ENCODE results near the gene RPUSD3.
"Not testable (repeated sequence)": the region's sequence is repeated elsewhere in the genome, so short reads cannot be mapped to it uniquely, and the experiment has no call there.

Gene RPUSD3

GRCh38 chr3:9864200-9864927 is 20.6 kb upstream of the RPUSD3 start:
- DNase-seq, result no peak

DNA sequence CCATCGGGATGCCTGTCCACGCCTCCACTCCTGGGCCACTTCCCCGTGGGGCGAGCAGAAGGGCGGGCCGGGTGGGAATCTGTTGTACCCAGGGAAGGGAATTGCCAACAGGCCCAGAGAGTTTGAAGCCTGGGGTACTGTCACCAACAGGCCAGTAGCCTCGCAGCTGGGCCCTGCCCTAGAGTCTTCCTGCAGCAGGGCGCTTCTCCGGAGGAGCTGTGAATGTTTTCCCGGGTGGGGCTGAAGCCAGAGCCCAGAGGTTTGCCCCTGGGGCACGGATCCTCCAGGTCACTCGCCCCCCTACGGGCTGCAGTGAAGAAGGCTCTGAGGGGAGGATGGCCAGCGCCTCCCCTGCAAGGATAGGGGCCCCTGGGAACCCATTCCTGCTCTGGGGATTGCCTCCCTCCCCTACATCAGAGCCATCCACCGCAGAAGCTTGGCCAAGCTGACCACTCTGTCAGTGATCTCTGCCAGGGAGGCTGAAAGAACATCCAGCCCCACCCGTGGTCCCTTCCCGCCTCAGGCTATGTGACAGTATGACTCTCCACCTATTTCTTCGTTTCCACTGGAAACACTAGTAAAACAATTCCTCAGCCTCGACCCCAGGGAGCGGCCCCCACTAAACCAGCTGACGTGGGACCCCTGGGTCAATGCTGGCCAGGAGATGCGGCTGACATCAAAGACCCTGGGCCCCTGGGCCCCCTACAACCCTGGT is 19.4 kb upstream of the RPUSD3 start:
- no peak for DNase-seq

DNA sequence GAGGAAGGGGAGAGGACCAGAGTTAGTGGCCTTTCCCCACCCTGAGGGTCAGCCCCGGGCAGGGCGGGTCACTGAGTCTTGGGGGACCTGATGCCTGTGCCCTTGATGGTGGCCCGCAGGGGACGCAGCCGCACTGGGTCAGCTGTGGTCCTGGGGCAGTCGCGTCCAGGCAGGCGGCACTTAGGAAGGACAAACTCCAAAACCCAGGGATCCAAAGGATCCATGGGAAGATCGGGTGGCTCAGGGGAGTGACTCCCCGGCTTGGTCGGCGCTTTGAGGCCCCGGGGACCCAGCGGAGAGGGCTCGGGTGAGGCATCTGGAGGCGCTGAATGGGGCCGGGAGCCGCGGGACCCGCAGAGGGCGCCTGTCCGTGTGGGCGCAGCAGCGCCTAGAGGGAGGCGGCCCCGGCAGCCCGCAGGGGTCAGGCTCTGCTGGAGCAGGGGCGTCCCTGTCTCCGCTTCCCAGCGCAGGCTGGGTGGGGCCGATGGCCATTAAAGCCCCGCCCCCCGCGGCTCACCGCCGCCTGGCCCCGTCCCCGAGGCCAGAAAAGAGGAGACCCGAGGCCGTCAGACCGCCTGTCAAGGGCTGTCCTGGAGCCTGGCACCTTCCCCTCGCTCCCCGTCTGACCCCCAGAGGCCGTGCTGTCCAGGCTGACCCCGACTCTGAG is 18.7 kb upstream of the RPUSD3 start:
- peak; percentile 61 for DNase-seq

- DNase-seq, result no peak
These were observed 17.9 kb upstream of the RPUSD3 start for GRCh38 chr3:9861626-9862130.

DNA sequence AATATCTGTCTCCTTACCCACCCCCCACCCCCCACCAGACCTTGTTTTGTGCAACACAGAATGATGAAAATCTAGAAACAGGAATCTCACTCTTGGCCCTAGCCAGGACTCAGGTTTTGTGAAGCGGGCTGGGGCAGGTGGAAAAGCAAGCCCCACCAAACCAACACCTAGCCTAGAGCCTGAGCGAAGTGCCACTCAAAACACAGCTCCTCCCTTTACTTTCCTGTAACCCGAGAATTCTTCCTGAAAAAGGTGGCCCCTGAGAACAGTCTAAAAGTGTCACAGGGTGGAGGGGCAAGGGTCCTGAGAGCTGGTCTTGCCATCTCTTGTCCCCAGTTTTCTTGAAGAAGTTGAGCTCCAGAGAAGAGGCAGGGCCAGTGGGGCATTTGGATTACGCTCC is 17.4 kb upstream of the RPUSD3 start:
- no peak for DNase-seq

DNA sequence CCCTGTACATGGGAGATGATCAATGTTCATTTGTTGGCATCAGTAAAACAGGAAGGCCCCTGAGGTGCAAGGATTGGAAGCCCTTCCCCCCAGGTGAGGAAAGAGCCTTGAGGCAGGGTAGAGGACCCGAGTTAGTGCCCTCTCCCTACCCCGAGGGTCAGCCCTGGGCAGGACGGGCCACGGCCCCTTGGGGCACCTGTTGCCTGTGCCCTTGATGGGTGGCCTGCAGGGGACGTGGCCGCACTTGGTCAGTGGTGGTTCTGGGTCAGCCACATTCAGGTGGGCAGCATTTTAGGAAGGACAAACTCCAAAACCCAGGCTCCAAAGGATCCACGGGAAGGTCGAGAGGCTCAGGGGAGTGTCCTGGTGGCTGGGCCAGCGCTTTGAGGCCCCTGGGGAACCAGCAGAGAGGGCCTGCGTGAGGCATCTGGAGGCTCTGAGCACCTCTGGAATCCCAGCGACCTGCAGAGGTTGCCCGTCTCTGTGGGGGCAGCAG is 15.8 kb upstream of the RPUSD3 start:
- DNase-seq, result no peak

- DNase-seq, result no peak
These were observed 11.8 kb upstream of the RPUSD3 start for GRCh38 chr3:9855594-9855993.

GRCh38 chr3:9854291-9854940 is 10.6 kb upstream of the RPUSD3 start:
- DNase-seq, result not testable (repeated sequence)

DNA sequence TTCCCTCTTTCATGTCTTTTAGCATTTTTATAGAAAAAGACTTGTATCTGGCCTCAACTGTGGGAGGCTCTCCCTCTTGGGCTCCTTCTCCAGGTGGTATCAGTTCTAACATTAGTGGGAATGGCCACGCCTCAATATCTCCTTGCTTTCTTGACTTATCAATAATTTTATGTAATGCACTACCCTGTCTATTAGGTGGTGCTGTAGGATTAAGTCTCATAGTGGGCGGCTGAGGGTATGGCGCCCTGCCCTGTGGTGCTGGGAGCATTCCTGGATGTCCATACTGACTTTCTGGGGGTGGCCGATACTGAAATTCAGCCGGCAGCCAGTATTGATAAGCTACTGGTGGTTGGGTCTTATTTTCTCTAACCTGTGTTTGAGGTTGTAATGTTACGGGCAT is 8.7 kb upstream of the RPUSD3 start:
- no peak for DNase-seq

- not testable (repeated sequence) for DNase-seq
These were observed 8.1 kb upstream of the RPUSD3 start for GRCh38 chr3:9851926-9852325.

DNA sequence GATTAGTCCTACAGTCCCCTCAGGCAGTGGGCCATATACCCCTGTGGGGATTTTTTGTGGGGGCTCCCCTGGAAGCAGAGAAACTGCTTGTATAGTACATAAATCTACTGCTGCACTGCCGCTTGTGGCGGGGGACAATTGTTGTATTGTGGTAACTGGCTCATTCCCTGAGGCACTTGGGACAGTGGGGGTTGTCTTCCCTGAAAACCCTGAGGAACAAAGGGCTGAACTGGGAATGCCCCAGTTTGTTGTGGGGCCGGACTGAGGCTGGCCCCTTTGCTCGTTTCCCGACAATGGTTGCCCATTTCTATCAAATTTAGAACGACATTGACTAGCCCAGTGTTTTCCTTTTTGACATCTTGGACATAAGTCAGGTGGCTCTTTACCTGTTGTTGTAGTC is 7.6 kb upstream of the RPUSD3 start:
- DNase-seq, result not testable (repeated sequence)

DNA sequence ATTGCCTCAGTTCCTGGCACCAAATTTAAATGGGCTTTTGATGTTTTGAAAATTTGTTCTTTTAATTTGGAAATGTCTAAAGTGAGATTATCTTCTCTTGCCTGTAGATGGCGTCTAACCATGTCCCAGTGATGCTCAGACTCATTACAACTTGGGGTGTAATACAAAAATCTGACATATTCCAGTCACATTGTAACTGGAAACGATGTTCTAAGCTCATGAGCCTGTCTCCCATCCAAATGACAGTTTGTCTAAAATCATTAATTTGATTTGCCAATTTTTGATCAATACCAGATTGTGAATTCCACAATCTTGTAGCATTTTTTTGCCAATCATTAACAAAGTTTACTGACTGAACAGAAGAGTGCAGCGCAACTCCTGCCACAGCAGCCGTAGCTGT is 5.1 kb upstream of the RPUSD3 start:
- peak; percentile 58 for DNase-seq

DNA sequence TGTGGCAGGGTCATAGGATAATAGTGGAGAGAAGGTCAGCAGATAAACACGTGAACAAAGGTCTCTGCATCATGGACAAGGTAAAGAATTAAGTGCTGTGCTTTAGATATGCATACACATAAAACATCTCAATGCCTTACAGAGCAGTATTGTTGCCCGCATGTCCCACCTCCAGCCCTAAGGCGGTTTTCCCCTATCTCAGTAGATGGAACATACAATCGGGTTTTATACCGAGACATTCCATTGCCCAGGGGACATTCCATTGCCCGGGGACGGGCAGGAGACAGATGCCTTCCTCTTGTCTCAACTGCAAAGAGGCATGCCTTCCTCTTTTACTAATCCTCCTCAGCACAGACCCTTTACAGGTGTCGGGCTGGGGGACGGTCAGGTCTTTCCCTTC is 4.1 kb upstream of the RPUSD3 start:
- DNase-seq, result not testable (repeated sequence)

DNA sequence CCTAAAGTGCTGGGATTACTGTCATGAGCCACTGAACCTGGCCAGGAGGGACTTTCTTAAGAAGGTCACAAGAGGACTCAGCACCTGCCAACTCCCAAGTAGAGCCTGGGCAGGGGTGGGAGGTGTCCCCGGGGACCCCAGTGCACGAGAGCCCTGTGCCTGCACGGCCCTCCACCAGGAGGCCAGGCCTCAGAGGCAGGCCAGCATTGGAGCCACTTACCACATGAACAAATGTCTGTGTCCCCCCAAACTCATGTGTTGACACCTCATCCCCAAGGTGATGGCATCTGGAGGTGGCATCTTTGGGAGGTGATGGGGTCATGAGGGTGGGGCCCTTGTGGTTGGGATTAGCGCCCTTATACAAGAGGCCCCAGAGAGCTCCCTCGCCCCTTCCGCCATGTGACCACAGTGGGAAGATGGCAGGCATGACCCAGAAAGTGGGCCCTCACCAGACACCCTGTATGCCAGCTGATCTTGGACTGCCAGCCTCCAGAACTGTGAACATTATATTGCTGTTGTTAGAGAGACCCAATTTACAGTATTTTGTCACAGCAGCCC is 3.2 kb upstream of the RPUSD3 start:
- DNase-seq, result peak; percentile 12

- no peak for DNase-seq
These were observed 2.4 kb upstream of the RPUSD3 start for GRCh38 chr3:9846231-9846630.

- no peak for DNase-seq
These were observed 2.8 kb downstream of the RPUSD3 start for GRCh38 chr3:9841015-9841414.

- DNase-seq, result no peak
These were observed 5.0 kb downstream of the RPUSD3 start for GRCh38 chr3:9838856-9839255.

- DNase-seq, result no peak
These were observed 5.9 kb downstream of the RPUSD3 start for GRCh38 chr3:9837701-9838582.

GRCh38 chr3:9834520-9835380 is 9.1 kb downstream of the RPUSD3 start:
- DNase-seq, result no peak

- no peak for DNase-seq
These were observed 10.7 kb downstream of the RPUSD3 start for GRCh38 chr3:9833078-9833477.

DNA sequence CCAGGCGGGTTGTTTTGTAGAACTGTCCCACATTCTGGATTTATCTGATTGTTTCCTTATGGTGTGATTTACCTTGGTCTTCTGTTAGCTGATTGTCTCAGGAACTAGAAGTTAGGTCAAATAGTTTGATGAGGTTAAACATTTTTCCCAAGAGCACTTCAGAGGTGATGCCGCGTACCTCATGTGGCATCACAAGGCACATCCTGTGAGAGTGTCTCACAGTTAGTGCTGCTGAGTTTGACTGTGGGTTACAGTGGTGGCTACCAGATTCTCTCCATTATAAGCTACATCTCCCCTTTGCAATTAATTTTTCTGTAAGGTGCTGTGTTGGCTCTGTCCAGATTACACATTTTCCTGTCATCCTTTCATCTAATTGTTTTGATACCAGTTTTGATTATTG is 12.6 kb downstream of the RPUSD3 start:
- DNase-seq, result no peak

Data from hematopoietic multipotent progenitor cell treated with erythropoietin and hydrocortisone succinate and interleukin-3 and kit ligand, for 8 days (in vitro differentiated cells).